Measurements from ENCODE around the gene TIMMDC1.
"Not testable (repeated sequence)": the region's sequence is repeated elsewhere in the genome, so short reads cannot be mapped to it uniquely, and the experiment has no call there.

Gene TIMMDC1

DNA sequence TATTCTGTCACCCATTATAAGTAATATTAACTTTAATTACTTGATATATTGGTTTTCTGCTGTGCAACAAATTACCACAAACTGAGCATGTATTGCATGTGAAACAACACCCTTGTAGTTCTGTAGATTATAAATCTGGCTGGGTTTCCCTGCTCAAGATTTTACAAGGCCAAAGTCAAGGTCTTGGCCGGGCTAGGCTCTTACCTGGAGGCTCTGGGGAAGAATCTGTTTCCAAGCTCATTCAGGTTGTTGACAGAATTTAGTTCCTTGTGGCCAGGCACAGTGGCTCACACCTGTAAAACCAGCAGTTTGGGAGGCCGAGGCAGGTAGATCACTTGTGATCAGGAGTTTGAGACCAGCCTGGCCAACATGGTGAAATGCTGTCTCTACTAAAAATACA, 16.3 kb downstream of the TIMMDC1 start:
- no peak for DNase-seq

GRCh38 chr3:119517112-119517511, 18.8 kb downstream of the TIMMDC1 start:
- DNase-seq, result no peak

- DNase-seq, result no peak
These were observed 19.7 kb downstream of the TIMMDC1 start for GRCh38 chr3:119518026-119518425.

DNA sequence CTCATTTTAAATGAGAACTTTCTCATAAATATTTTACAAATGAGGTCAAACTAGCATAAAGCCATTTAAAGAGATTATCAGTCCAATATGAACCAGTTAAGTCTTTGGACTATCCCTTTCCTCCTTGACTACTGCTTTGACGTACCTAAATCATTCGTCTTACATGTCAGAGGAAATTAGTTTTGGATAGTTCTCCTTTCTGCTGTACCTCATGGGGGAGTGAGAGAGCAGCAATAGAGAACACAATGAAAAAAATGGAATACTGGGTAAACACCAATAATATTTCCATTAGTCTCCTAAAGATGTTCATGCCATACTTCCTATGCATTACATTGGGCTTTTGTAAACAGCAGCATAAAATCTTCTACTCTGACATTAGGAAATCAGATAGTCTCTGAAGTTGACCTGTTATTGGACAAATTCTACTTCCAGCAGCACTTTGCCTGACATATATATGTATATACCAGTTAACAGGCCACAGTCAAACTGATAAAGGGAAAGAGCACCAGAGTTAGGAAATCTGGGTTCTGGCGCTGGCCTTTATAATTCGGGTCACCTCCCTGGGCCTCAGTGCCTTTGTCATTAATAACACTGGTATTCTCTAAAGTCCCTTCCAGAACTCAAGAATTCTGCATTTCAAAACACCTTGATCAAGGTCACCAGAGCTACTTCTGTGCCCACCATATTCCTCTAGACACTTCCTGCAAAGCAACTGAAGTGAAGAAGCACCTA, 26.8 kb downstream of the TIMMDC1 start:
- no peak for DNase-seq

DNA sequence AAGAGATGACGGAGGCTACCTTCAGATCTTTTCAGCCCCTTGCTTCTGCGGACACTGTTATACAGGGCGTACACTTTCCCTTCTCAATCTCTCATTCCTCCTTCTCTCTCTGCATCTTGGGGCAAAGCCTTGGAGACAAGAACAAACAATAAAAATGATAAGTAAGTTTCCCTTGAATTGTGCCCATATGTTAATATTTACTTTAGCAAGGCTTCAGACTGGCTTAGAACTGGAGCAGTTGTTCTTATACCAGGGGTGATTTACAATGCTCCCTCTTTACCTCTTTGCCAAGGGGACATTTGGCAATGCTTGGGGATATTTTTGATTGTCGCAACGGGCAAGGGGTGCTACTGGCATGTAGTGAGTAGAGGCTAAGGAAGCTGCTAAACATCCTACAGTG, 29.4 kb downstream of the TIMMDC1 start:
- no peak for DNase-seq

- DNase-seq, result no peak
These were observed 31.5 kb downstream of the TIMMDC1 start for GRCh38 chr3:119529883-119530282.

GRCh38 chr3:119530456-119530855, 32.1 kb downstream of the TIMMDC1 start:
- DNase-seq, result no peak

DNA sequence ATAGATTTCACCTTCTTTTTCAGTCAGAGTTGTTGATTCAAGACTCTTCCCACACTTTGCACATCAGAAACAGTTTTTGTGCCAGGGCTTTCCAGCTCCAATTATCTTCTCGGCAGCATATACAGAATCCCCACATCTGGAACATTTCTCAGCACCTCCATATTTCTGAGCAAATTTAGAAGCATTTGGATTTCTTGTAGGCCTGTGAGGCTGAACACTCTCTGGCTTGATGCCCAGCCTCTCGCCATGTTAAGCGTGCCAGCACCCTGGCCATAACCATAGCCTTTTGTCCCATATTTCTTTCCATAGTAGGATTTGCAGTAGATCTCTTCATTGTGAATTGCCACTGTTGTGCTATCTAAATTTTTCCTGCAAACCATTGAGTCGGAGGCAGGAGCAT, 32.8 kb downstream of the TIMMDC1 start:
- DNase-seq, result no peak

DNA sequence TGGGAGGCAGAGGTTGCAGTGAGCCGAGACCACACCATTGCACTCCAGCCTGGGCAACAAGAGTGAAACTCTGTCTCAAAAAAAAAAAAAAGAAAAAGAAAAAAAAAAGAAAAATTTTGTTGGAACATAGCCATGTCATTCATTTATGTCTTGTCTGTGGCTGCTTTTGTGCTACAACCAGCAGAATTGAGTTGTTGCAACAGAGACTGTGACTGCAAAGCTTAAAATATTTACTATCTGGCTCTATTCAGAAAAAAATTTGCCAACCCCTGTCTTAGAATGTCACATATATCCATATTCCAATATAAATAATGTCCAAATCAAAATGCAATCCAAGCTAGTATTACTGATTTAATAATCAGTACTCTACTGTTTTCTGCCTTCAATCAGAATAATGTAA, 35.9 kb downstream of the TIMMDC1 start:
- DNase-seq, result no peak

DNA sequence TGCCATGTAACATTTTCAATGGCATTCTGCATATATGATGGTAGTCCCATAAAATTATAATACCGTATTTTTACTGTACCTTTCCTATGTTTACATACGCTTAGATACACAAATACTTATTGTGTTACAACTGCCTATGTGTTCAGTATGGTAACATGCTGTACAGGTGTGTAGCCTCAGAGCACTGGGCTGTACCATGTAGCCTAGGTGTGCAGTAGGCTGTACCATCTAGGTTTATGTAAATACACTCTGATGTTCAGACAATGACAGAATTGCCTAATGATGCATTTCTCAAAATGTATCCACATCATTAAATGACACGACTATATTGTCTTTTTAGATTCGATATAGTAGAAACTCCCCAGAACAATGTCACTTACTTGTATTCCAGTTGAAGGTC, 38.4 kb downstream of the TIMMDC1 start:
- no peak for DNase-seq

- DNase-seq, result no peak
These were observed 40.4 kb downstream of the TIMMDC1 start for GRCh38 chr3:119538772-119539171.

- DNase-seq, result no peak
These were observed 43.2 kb downstream of the TIMMDC1 start for GRCh38 chr3:119541547-119541946.

GRCh38 chr3:119542168-119542767, 43.9 kb downstream of the TIMMDC1 start:
- DNase-seq, result no peak

DNA sequence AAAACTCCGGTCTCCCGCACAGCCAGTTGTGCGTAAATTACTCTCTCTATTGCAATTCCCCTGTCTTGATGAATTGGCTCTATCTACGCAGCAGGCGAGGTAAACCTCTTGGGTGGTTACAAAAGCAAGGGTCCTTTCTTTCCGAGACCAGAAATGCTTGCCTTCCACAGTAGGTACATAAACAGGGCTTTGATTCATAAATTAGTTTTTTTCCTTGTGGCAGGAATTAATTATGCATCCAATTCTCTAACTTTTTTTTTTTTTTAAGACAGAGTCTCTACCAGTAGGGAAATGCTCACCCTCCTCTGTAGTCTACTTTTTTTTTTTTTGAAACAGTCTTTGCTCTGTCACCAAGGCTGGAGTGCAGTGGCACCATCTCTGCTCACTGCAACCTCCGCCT, 44.8 kb downstream of the TIMMDC1 start:
- DNase-seq, result no peak

GRCh38 chr3:119547227-119547626, 48.9 kb downstream of the TIMMDC1 start:
- no peak for DNase-seq

DNA sequence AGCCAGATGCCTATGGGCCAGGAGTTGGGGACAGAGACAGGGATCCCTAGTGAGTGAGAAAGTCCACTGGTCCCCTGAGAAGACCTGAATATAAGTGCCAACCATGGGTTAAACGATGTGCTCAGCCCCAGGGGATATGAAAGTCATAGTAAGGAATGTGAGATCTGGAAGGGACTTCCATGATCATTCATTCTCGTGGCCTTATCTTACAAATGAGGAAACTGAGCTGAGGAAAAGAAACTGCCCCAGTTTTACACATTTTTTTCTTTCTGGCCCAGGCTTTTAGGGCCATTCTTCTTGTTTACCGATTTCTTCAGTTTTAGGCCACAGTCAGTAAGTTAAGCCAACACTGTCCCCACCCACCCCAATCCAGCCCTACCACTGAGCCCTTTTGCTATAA, 50.0 kb downstream of the TIMMDC1 start:
- DNase-seq, result no peak

- no peak for DNase-seq
These were observed 52.0 kb downstream of the TIMMDC1 start for GRCh38 chr3:119550192-119550910.

DNA sequence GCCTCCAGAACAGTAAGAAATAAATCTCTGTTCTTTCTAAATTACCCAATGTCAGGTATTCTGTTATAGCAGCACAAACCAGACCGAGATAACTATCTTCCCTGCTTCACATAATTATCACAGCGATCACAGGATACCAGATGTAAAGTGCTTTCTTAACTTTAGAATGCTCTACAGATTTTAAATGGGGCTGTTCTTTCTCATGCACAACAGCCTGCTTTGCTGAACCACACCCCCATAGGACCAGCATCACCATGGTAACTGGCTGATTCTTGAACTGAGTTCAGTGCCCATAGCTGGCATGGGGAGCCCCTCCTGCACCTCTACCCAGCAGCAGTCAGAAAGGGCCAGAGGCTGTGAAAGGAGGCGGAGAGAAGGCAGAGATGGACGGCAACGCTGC, 53.3 kb downstream of the TIMMDC1 start:
- no peak for DNase-seq

- DNase-seq, result not testable (repeated sequence)
These were observed 54.6 kb downstream of the TIMMDC1 start for GRCh38 chr3:119552928-119553327.

DNA sequence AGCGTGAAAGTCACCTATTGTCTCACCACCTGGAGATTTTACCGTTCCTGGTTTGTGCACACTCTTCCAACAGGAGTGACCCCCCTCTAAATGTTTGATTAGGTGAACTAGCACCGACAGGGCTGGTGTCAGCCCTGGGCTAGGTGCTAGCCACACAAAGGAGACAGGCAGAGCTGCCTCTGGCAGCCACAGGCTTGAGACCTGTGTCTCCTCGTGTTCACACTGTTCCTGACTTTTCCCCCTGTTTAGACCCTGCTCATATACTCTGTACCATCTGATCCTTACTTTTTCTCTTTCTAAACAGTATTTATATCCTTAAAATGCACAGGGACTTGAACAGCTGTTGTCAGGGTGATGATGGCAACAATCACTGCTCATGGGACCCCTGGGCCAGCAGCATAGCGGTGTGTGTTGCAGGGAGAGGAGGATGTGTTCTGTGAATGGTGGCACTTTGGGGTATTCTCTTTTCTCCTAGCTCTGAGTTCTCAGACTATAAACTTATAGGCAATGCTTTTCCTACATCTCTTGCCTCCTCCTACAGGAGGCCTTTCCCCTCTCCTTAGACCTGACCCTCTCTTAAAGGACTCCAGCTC, 55.6 kb downstream of the TIMMDC1 start:
- DNase-seq, result no peak

GRCh38 chr3:119555309-119555735, 57.0 kb downstream of the TIMMDC1 start:
- DNase-seq, result no peak

DNA sequence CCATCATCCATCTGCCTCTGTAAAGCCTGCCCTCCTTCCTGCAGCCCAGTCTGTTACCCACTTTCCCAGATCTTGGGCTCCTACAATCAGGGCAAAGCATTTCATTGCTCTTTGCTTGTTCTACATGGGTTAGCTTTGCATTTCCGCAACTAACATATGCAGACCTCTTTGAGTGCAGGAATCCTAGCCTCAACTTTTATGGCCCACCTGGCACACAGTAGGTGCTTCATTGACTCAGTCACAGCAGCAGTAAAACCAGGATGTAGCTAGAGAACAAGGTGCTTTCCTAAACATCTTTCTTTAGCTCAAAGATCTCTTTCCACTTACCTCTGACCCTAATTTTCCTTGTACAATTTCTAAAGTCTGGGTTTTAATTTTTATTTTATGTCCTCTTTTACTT, 57.6 kb downstream of the TIMMDC1 start:
- no peak for DNase-seq

DNA sequence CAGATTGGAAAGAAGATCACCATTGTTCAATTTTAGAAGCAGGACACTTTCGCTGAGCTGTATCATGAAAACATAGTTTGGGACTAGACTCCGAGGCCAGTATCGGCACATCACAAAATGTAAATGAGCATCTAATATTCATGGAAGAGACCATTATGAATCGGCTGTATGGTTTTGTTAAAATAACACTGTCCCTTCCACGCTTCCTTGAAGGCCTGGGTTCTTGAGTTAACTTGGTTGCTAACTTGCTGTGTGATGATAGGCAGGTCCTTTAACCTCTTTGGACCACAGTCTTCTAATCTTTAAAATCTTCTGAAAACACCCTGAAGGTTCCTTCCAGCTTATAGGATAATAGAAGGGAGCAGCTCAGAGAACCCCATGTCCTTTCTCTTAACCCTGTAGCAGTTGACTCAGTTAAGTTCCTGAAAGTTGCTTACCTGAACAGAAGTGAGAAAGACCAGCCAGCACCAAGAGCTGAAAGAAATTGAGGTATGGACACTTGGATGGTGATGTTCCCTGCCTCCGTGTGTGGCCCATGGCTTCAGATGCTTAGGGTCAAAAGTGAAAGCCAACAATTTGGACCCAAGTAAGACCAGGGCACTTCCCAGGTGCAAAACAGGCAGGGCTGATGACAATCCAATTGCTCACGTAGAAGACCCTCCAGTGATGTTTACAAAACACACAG, 59.0 kb downstream of the TIMMDC1 start:
- DNase-seq, result no peak
